IPS-18a (cell line): ENCODE measurements around the gene LRPAP1.

Experiments
- H3K27ac ChIP-seq: one replicate; pipeline ENCODE4 v1.5.1; 2013; ENCODE audit warnings: low read length
- H3K27me3 ChIP-seq: one replicate; pipeline ENCODE4 v1.6.1; 2013; ENCODE audit warnings: mild to moderate bottlenecking, low read length; ENCODE audit not compliant: control insufficient read depth, insufficient read depth
- H3K36me3 ChIP-seq: one replicate; pipeline ENCODE4 v1.6.1; 2013; ENCODE audit warnings: low read depth, low read length; ENCODE audit not compliant: control insufficient read depth
- H3K4me1 ChIP-seq: one replicate; pipeline ENCODE4 v1.6.1; 2013; ENCODE audit warnings: low read depth, low read length; ENCODE audit not compliant: control insufficient read depth
- H3K4me3 ChIP-seq: one replicate; pipeline ENCODE4 v1.5.1; 2013; ENCODE audit warnings: low read length
- H3K9ac ChIP-seq: one replicate; pipeline ENCODE4 v1.6.1; 2013; ENCODE audit warnings: mild to moderate bottlenecking, low read length, moderate library complexity
- H3K9me3 ChIP-seq: one replicate; pipeline ENCODE4 v1.6.1; 2013; ENCODE audit warnings: low read depth, low read length; ENCODE audit not compliant: control insufficient read depth

The LRPAP1 gene

DNA sequence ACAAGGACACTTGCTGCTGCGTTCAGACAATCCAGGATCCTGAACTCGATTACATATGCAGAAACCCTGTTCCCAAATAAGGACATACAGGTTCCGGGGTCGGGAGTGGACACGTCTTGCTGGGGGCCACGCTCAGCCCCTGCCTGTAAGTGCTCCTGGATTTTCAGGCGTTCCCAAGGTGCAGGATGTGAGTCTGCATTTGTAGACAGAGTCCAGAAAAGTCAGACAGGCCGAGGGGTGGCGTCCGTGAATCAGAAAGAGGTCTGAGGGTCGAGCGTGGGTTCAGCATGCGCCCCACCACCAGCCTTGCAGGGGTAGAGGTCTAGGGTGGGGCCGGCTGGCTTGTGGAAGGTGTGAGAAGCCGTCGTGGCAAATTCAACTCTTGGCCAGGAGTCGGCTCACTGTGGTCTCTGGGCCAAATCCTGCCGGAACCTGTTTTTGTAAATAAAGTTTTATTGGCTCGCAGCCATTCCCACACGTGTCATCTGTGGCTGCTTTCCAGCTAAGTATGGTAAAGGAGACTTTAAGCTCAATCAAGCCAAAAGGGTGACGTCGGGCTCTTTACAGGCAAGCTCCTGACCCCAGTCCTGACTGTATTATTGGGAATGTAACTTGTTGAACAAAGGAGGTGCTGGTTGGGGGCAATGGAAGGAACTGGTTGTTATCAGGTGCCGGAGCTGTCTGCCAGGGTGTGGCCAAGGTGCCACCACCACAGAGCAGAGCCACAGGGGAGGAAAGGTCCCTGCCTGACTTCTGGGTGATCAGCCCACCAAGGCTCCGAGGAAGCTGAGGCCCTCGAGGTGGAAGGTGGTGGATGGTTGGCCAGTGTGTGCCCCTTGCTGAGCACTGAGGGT lies 61.8 kb downstream of the LRPAP1 start:
- no peaks in the 10 kb centered on the region for H3K36me3 ChIP-seq
- H3K27me3 ChIP-seq: peaks cover 43% of the 10 kb centered on the region
- H3K4me3 ChIP-seq: no peak overlapping the region
- H3K27ac ChIP-seq: no peak overlapping the region
- H3K9ac ChIP-seq: no peak overlapping the region
- no peaks in the 10 kb centered on the region for H3K4me1 ChIP-seq
- no peaks in the 10 kb centered on the region for H3K9me3 ChIP-seq

DNA sequence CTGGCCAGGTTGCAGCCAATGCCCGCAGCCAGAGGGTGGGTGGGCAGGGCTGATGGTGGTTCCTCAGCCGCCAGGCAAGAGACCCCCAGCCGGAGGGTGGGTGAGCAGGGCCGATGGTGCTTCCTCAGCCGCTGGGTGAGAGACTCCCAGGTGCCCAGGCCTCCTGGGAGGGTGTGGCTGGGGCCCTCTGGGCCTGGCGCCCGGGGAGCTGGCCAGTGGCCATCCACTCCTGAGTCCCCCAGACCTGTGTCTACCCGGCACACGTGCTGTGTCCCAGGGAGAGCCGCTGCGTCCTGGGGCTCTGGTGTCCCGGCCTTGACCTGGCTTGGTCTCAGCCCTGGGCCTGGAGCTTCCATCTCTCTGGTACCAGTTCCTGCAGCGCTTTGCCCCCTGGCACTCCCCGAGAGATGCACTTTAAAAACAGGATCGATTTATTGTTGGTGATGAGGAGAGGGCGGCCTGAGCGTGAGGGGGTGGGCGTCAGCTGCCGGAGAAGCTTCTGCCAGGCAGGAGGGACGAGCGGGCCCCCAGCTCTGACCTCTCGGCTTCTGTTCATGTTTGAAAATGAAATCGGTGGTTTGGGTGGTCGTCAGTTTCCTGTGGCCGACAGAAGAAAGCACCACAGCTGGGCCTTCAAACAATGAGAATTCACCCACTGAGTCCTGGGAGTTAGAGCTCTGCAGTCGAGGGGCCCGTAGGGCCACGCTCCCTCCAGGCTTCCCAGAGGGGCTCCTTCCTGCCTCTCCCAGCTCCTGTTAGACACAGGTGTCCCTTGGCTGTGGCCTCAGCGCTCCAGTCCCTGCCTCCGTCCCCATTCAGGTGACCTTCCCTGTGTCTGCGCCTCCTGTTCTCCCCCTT lies 62.6 kb downstream of the LRPAP1 start:
- Histone ChIP-seq H3K9ac (no peak overlapping the region), H3K27ac (no peak overlapping the region), H3K4me3 (no peak overlapping the region), H3K27me3 (peaks cover 43% of the 10 kb centered on the region), H3K9me3 (no peaks in the 10 kb centered on the region), H3K36me3 (no peaks in the 10 kb centered on the region), H3K4me1 (no peaks in the 10 kb centered on the region)

DNA sequence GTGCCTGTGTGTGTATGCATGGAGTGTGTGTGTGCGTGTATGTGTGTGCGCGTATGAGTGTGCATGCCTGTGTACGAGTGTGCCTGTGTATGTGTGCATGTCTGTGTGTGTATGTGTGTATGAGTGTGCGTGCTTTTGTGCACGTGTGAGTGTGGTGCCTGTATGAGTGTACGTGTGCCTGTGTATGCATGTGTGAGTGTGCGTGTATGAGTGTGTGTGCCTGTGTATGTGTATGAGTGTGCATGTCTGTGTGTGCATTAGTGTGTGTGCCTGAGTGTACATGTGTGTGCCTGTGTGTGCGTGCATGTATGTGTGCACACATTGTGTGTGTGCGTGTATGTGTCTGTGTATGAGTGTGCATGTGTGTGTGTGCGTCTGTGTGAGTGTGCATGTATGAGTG lies 63.4 kb downstream of the LRPAP1 start:
- no peaks in the 10 kb centered on the region for H3K4me1 ChIP-seq
- H3K4me3 ChIP-seq: no peak overlapping the region
- H3K36me3 ChIP-seq: no peaks in the 10 kb centered on the region
- peaks cover 45% of the 10 kb centered on the region for H3K27me3 ChIP-seq
- H3K9me3 ChIP-seq: no peaks in the 10 kb centered on the region
- H3K27ac ChIP-seq: no peak overlapping the region
- H3K9ac ChIP-seq: no peak overlapping the region

DNA sequence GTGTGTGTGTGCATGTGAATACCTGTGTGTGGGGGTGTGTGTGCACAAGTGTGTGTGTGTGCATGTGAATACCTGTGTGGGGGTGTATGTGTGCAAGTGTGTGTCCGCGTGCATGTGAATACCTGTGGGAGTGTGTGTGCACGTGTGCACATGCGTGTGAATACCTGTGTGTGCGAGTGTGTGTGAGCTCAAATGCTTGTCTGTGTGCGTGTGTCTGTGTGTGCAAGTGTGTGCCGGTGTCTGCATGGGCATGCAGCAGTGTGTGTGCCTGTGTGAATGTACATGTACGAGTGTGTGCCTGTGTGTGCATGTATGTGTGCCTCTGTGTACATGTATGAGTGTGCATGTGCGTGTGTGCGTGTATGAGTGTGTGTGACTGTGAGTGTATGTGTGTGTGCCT lies 64.1 kb downstream of the LRPAP1 start:
- H3K27me3 ChIP-seq: peaks cover 49% of the 10 kb centered on the region
- H3K9me3 ChIP-seq: no peaks in the 10 kb centered on the region
- no peaks in the 10 kb centered on the region for H3K36me3 ChIP-seq
- H3K9ac ChIP-seq: no peak overlapping the region
- H3K4me1 ChIP-seq: no peaks in the 10 kb centered on the region
- H3K27ac ChIP-seq: no peak overlapping the region
- H3K4me3 ChIP-seq: no peak overlapping the region

DNA sequence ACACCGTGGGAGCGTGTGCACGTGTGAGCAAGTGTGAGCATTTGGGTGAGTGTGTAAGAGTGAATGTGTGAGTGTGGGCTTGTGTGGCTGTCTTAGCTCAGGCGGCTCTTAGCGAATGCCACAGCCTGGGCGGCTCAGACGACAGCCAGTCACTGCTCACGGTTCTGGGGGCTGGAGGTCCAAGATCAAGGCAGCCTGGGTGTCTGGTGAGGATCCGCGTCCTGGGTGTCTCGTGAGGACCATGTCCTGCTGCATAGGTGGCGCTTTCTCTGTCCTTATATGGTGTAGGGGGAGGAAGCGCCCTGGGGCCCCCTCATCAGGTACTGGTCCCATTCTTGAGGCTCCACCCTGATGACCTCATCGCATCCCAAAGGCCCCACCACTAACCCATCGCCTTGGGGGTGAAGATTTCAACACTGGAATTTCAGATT lies 64.6 kb downstream of the LRPAP1 start:
- peaks cover 52% of the 10 kb centered on the region for H3K27me3 ChIP-seq
- no peak overlapping the region for H3K4me3 ChIP-seq
- H3K9ac ChIP-seq: no peak overlapping the region

DNA sequence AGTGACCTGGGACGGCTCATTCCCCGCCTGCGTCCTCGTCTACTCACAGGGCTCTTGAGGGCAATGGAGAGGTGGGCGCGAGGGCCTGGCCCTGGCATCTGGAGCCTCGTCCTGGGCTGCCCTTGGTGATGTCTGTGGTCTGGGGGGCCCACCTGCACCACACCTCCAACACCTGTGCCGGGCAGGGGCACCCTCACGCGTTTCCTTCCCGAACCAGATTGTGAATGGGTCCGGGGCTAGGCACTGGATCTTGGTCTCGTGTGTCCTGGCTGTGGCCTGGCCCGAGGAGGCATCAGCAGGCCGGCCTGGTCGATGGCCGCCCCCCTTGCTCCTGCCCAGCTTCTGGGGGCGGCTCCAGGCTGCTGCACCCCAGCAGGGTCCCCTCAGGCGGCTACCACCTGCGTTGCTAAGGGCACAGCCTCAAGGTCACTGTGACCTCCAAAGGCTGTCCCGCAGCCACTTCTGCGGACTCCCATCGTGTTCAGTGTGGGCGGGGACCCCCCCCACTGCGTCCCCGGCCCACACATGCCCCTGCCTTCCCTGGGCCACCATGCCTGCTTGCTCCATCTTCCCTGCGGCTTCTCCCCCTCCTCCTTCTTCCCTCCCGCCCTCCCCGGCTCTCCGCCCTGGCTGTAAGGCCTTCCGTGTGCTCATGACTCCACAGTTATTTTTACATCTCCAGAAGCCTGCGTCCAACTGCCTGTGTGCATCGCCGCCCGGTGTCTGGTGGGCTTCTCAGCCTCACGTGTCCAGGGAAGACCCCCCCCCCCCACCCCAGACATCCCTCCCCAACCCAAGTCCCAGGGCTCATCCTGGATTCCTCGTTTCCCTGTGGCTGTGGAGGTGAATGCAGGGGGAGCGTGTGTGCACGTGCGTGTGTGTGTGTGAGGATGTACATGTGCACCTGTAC lies 65.3 kb downstream of the LRPAP1 start:
- Histone ChIP-seq H3K27ac (no peak overlapping the region), H3K4me1 (no peaks in the 10 kb centered on the region), H3K4me3 (no peak overlapping the region), H3K9ac (no peak overlapping the region), H3K36me3 (no peaks in the 10 kb centered on the region), H3K9me3 (no peaks in the 10 kb centered on the region), H3K27me3 (peaks cover 56% of the 10 kb centered on the region)

More for the DNA sequence above, 64.6 kb downstream of the LRPAP1 start:
- Histone ChIP-seq H3K4me1 (no peaks in the 10 kb centered on the region), H3K27ac (no peak overlapping the region), H3K9me3 (no peaks in the 10 kb centered on the region), H3K36me3 (no peaks in the 10 kb centered on the region)

DNA sequence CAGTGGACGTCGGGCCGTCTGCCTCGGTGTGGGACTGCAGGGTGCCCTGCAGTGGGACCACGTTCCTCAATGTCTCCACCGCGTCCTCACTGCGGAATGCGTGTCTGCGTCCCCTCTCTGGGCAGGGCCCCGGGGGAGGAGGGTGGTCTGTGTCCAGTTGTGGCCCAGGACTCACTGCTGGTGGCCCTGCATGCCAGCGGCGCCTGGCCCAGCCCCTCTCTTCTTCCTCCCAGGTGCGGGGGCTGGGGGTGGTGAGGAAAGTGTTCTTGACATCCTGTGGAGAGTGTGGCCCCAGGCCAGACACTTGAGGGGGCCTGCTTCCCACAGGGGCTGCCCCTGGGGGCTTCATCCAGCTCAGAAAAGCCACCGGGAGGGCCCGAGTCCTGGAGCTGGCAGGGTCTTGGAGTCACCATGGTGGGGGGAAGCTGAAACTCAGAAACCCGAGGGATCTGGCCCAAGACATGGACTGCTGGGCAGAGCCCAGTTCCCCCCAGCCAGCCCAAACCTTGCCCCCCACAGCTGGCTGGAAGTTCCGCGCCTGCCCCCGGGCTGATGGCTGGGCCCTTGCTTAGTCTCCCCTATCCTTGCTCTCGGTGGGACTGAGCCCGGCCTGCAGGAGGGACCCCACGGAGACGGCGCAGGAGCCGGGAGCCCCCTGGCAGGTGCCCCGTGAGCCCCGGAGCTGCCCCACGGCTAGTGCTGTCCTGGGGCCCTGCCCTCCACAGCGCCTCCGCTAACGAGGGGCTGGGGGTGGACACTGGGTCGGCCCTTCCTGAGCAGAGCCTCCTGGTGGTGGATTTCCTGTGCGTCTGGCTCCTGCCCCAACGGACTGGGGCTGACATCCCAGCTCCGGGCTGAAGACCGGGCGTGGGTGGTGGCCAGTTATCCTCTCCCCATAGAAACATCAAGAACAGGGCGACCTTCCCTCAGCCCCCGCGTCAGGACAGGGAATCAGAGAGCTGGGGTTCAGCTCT lies 66.2 kb downstream of the LRPAP1 start:
- peaks cover 59% of the 10 kb centered on the region for H3K27me3 ChIP-seq
- H3K9ac ChIP-seq: no peak overlapping the region
- no peak overlapping the region for H3K4me3 ChIP-seq
- H3K36me3 ChIP-seq: no peaks in the 10 kb centered on the region
- H3K4me1 ChIP-seq: no peaks in the 10 kb centered on the region
- no peaks in the 10 kb centered on the region for H3K9me3 ChIP-seq
- no peak overlapping the region for H3K27ac ChIP-seq

DNA sequence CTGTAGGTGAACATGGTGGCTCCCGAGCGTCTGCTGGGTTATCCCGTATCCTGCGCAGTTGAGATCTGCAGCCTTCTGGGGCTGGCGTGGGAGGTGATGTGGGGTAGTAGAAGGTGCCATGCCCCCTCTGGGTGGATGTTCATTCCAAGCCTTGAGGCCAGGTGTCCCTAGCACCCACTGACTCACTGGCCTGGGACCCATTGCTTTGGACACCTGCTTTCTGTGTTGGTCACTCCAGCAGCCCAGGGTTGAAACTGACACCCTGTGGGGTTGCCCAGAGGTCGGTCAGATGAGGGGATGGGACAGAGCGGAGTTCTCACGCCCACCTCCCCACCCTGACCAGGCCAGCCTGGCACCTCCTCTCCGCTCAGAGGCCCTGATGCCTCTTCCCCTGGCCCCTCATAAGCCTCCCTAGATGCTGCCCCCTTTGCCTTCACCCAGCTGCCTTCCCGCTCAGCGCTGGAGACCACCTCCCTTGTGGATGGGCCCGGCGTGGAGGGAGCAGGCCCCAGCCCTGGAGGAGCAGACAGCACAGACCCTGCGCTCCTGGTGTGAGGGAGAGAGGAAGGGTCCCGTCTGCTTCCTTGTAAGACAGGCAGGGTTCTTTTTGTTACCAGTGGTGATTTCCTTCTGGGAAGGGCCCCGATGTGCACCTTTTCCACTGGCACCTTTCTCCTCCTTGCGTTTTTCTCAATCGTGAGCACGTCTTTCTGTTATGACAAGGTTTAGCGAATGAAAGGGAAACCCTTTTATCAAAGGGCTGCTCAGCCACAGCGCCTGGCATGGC lies 67.1 kb downstream of the LRPAP1 start:
- no peaks in the 10 kb centered on the region for H3K9me3 ChIP-seq
- no peaks in the 10 kb centered on the region for H3K4me1 ChIP-seq
- H3K27ac ChIP-seq: no peak overlapping the region
- H3K27me3 ChIP-seq: peaks cover 50% of the 10 kb centered on the region
- no peaks in the 10 kb centered on the region for H3K36me3 ChIP-seq
- no peak overlapping the region for H3K4me3 ChIP-seq
- H3K9ac ChIP-seq: no peak overlapping the region

DNA sequence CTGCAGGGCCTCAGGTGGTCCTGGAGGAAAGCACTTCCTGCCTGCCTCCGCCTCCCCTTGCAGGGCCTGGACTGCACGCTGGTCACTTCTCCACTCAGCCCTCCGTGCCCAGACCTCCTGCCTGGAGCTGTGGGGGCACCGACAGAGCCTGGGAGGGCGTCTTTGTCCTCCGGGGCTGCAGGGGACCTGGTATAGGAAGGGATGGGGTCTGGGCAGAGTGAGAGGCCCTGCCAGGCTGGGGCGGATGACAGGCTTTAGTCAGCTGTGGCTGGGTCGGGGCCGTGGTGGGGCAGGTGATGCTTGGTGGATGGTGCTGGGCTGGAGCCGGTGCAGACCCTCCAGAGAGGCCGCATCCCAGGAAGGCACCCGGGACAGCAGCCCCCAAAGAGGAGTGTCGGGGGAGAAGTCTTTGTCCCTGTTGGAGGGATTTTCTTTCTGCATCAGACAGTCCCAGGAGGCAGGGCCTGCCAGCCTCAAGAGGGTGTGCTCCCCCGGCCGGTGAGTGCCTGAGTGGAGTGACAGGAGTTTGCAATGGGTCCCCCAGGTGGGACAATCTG lies 67.8 kb downstream of the LRPAP1 start:
- H3K4me1 ChIP-seq: no peaks in the 10 kb centered on the region
- H3K9ac ChIP-seq: no peak overlapping the region
- H3K27ac ChIP-seq: no peak overlapping the region
- peaks cover 44% of the 10 kb centered on the region for H3K27me3 ChIP-seq
- H3K36me3 ChIP-seq: no peaks in the 10 kb centered on the region
- no peaks in the 10 kb centered on the region for H3K9me3 ChIP-seq
- H3K4me3 ChIP-seq: no peak overlapping the region
